HL-60 (cell line): Measurements from ENCODE around the gene STUM.

ENCODE experiments used
- DNase-seq, 2 experiments: peaks; one replicate each; pipeline ENCODE4 v3.0.0-alpha.2; 2010 to 2020; ENCODE audit warnings: low read depth in 1 of 2, low spot score in 1 of 2
- H3K27ac ChIP-seq: fragments of 250-450 bp; sonication (Bioruptor Pico); replicated peaks from 2 replicates; pipeline ENCODE4 v1.5.1; 2020; ENCODE audit warnings: mild to moderate bottlenecking, moderate library complexity
- H3K27me3 ChIP-seq: fragments of 250-450 bp; sonication (Bioruptor Pico); 2 replicates; pipeline ENCODE4 v1.5.1; 2021; ENCODE audit warnings: mild to moderate bottlenecking, moderate library complexity; ENCODE audit not compliant: insufficient read depth, poor library complexity, severe bottlenecking
- H3K4me3 ChIP-seq: replicated peaks from 2 replicates; pipeline ENCODE4 v1.5.1; 2011; ENCODE audit warnings: mild to moderate bottlenecking, control low read depth, low read length; ENCODE audit not compliant: insufficient read depth
- GABPA ChIP-seq: IDR thresholded peaks from 2 replicates; pipeline ENCODE4 v1.6.1; 2012; ENCODE audit warnings: low read depth
- POLR2AphosphoS5 ChIP-seq: IDR thresholded peaks from 2 replicates; pipeline ENCODE4 v1.6.1; 2012; ENCODE audit warnings: low read depth
- SPI1 ChIP-seq: IDR thresholded peaks from 2 replicates; pipeline ENCODE4 v1.6.1; 2012; ENCODE audit warnings: low read depth, mild to moderate bottlenecking, borderline replicate concordance
- TF ChIP-seq, protein P1 (sequence below): IDR thresholded peaks from 2 replicates; pipeline ENCODE4 v1.6.1; 2012; ENCODE audit warnings: low read depth; ENCODE audit not compliant: insufficient replicate concordance
- TF ChIP-seq, protein P2 (sequence below): IDR thresholded peaks from one replicate; pipeline ENCODE4 v1.5.1; 2011; ENCODE audit warnings: low read length, control low read depth, inconsistent platforms; ENCODE audit not compliant: insufficient read depth

The STUM gene

DNA sequence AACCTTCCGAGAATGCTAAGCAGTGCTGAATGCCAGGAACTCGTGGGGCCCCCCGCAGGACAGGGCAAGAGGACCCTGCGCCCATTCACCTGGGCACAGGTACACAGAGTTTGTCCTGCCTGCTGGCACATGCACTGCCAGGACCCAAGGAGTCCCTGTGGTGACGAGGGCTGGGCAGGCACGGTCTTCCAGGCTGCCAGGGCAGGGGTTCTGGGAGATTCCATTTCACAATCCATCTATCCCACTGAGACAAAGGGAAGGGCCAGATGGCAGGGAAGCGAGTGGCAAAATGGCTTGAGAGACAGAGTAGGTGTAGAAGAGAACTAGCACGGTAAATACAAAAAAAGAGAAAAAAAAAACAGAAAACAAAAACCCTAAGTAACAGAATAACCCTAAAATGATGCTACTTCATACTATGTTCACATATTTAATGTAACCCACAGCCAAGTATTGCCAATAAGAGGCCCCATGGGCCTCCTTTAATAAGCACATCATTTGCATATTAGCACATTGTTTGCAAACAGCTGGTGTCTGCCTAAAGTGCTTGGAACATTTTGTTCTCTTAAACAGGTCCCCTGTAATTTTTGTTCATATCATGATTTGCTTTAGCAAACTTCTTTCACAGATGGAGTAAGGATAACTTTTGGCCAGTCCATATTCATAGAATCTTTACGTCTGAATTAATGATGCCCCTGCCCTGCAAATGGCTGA is 83.8 kb downstream of the STUM start:
- TF ChIP-seq, protein P1, sequence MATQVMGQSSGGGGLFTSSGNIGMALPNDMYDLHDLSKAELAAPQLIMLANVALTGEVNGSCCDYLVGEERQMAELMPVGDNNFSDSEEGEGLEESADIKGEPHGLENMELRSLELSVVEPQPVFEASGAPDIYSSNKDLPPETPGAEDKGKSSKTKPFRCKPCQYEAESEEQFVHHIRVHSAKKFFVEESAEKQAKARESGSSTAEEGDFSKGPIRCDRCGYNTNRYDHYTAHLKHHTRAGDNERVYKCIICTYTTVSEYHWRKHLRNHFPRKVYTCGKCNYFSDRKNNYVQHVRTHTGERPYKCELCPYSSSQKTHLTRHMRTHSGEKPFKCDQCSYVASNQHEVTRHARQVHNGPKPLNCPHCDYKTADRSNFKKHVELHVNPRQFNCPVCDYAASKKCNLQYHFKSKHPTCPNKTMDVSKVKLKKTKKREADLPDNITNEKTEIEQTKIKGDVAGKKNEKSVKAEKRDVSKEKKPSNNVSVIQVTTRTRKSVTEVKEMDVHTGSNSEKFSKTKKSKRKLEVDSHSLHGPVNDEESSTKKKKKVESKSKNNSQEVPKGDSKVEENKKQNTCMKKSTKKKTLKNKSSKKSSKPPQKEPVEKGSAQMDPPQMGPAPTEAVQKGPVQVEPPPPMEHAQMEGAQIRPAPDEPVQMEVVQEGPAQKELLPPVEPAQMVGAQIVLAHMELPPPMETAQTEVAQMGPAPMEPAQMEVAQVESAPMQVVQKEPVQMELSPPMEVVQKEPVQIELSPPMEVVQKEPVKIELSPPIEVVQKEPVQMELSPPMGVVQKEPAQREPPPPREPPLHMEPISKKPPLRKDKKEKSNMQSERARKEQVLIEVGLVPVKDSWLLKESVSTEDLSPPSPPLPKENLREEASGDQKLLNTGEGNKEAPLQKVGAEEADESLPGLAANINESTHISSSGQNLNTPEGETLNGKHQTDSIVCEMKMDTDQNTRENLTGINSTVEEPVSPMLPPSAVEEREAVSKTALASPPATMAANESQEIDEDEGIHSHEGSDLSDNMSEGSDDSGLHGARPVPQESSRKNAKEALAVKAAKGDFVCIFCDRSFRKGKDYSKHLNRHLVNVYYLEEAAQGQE = no peak
- TF ChIP-seq, protein P2, sequence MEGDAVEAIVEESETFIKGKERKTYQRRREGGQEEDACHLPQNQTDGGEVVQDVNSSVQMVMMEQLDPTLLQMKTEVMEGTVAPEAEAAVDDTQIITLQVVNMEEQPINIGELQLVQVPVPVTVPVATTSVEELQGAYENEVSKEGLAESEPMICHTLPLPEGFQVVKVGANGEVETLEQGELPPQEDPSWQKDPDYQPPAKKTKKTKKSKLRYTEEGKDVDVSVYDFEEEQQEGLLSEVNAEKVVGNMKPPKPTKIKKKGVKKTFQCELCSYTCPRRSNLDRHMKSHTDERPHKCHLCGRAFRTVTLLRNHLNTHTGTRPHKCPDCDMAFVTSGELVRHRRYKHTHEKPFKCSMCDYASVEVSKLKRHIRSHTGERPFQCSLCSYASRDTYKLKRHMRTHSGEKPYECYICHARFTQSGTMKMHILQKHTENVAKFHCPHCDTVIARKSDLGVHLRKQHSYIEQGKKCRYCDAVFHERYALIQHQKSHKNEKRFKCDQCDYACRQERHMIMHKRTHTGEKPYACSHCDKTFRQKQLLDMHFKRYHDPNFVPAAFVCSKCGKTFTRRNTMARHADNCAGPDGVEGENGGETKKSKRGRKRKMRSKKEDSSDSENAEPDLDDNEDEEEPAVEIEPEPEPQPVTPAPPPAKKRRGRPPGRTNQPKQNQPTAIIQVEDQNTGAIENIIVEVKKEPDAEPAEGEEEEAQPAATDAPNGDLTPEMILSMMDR = no peak
- TF ChIP-seq SPI1 = no peak
- no peak overlapping the region for H3K4me3 ChIP-seq
- H3K27me3 ChIP-seq = no peaks in the 10 kb centered on the region
- H3K27ac ChIP-seq = no peak overlapping the region
- DNase-seq = no peak

DNA sequence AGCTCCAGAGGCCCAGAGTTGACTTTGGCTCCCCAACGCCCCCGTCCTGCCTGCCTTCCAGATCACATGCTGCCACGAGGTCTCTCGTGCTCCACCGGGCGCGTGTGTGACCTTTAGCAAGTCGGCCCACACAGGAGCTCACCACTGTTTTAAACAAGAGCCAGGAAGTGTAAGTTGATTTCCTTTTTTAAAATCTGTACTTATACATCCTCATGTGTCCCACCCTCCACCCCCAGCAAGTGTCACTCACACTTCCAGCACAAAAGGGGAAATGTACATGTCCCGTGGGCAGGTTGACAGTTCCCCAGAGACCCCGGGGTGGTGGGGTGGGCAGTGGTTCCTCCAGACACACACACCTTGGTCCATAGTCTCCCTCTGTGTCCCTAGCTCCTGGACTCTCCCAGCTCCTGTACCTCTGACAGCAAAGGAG is 84.4 kb downstream of the STUM start:
- no peak for DNase-seq
- TF ChIP-seq POLR2AphosphoS5 = no peak
- TF ChIP-seq, protein P1 = no peak
- TF ChIP-seq SPI1 = no peak
- TF ChIP-seq, protein P2 = no peak
- TF ChIP-seq GABPA = no peak
- Histone ChIP-seq H3K4me3 (no peak overlapping the region), H3K27me3 (no peaks in the 10 kb centered on the region), H3K27ac (no peak overlapping the region)

DNA sequence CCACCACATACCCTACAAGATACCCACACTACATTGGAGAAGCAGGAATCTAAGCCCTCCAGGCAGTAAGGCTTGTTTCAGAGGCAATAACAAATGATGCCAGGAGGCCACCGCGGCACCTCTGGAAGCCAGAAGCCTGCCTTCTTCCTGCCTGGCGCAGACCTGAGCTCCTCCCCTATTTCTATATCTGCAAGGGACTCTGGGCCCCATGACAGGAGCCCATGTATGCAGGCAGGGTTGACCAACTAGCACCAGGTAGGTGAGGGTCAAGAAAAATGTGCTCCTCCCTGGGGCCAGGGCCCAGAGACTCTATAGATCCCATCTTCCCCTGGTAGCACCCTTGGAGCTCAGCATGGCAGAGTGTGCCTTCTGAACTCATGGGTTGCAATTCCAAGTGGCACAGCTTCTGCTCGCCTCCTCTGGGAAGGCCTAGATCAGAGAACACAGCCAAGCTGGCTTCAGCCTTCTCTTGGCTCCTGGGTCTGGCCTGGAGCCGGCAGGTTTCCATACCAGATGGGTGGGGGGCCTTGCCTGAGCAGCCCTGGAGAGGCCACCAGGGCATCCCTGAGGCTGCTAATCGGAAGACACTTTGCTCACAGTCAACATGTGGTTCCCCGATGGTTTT is 85.1 kb downstream of the STUM start:
- no peak for TF ChIP-seq POLR2AphosphoS5
- TF ChIP-seq, protein P2 = no peak
- no peak for TF ChIP-seq GABPA
- no peak for TF ChIP-seq SPI1
- TF ChIP-seq, protein P1 = no peak
- no peak for DNase-seq
- Histone ChIP-seq H3K27me3 (no peaks in the 10 kb centered on the region), H3K4me3 (no peak overlapping the region), H3K27ac (no peak overlapping the region)
